Measurements from ENCODE around the gene PPME1.

PPME1 gene

DNA sequence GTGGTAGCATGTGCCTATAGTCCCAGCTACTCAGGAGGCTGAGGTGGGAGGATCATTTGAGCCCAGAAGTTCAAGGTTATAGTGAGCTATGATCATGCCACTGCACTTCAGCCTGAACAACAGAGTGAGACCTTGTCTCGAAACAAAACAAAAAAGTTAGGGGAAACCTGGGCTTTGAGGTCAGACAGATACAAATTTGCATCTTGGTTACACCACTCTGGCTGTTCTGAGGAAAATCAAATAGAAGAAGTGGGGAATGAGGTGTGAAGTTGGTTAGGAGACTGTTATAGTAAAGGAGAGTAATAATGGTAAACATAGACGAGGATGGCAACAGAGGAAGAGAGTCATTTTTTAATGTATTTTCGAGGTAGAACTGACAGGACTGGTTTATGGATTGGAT lies 62.6 kb downstream of the PPME1 start:
- no peak for DNase-seq

DNA sequence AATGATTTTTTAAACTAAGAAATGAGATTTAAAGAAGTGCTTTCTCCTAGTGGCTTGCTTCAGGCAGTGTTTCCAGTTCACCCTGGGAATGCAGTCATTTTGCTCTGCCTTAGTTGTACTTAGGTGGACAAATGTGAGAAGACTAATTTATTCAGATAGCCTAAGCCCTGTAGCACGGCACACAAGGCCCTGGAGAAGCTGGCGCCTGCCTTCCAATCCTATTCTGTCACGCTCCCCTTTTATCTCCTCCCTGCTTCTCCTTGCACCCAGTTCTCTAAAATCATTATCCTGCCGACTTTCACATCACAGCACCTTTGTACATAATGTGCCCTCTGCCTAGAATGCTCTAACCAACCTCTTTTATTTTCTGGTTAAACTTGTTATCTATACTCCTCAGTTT lies 64.0 kb downstream of the PPME1 start:
- no peak for DNase-seq

DNA sequence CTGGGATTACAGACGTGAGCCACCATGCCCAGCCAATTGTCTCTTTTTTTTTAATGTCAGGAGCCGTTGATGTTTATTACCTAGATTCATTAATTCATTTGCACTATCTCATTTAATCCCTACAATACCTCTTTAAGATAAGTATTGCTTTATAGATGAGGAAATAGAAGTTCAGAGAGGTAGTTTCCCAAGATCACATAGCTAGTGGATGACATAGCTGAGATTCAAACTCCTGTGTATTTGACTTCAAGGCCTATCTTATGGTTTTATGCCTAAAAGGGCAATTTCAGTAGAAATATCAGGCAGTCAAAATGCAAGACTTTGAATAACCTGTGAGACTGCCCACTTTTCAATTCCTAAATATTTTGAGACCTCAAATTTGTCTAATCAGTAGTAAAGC lies 66.5 kb downstream of the PPME1 start:
- no peak for DNase-seq

DNA sequence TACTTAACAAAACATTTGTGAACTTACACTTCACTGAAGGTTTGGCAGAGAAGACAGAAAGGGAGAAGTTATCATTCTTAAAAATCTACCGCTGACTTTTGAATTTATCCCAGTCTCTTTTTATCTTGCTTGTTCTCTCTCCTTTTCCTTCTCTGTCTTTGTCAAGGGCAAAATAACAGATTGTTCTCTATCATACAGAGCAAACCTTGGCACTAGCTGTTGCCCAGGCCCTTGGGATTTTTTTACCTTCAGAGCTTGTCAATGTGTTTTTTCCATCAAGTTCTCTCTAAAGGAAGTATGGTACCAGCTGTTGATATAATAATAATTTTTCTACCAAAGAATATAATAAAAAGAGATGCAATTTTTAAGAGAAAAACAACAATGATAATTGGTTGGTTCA lies 67.2 kb downstream of the PPME1 start:
- no peak for DNase-seq

DNA sequence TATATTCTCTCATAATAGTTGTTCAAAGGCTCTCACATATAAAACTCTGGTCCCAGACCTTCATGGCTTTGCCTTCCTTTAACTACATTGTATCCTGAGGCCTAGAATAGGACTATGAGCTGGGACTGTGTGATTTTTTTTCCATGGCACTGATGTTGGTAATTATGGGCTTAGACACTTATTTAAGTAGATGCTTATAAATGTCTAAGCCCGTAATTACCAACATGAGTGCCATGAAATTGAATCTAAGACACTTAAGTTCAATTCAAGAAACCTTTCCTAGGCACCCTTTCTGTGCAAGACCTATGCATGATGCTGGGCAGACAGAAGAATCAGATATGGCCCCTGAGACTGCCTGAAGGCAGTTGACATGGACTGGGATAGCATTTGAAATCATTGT lies 77.4 kb downstream of the PPME1 start:
- no peak for DNase-seq

DNA sequence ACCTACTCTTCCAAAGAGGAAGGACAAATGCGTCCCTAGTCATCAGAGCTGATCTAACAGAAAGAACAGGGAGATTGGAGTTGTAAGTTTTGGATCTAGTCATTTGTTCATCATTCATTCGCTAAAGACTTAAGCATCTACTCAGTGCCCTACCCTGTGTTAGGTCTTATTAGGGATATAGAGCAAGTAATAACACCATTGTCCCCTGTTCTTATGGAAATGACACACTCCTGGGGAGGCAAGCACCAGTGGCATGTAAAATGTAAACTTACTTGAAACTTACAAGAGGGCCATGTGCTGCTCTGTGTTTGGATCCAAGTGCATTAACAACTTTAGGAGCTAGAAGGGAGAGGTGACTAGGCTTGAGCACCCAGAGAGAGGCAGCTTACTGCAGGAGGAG lies 78.4 kb downstream of the PPME1 start:
- DNase-seq: no peak

DNA sequence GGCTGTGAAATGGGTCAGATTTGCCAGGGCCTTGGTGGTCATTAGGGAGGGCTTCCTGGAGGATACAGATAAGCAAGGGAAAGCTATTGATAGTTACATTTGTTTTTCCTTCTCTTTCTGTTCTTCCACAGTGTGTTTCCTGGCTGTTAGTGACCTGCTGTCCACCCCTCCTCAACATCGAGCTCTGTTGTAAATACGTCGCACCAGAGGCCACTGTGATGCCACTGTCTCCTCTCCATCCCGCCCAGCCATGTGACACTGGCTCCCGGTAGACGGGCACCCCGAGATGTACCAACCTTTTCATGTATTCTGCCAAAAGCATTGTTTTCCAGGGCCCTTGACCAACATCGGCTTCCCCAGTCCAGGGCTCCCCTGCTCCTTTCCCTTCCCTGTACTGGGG lies 82.3 kb downstream of the PPME1 start:
- DNase-seq: no peak

DNA sequence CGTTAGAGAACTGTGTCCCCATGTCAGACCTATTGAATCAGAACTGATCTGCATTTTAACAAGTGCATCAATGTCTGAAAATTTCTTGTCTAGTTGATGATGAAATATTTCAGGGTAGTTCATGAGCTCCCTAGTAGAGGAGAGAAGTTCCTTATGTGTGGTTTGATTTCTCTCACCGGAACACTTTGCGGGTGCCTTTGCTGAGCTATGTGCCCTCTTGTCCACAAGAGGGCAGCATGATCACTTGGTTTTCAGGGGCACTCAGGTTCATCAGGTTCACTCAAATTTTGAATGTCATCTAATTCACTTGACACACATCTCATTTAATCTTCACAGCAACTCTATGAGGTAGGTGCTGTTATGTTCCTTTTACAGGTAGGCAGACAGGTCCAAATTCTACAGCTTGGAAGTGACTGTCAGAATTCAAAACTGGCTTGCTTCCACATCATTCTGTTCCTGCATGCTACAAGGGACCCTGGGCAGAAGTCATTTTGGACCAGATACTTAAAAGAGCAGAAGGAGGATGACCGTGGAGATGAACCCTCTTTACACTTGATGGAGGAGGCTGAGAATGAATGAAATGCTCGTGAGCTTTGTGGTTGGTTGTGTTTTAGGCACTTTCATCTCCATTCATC lies 84.8 kb downstream of the PPME1 start:
- no peak for DNase-seq

DNA sequence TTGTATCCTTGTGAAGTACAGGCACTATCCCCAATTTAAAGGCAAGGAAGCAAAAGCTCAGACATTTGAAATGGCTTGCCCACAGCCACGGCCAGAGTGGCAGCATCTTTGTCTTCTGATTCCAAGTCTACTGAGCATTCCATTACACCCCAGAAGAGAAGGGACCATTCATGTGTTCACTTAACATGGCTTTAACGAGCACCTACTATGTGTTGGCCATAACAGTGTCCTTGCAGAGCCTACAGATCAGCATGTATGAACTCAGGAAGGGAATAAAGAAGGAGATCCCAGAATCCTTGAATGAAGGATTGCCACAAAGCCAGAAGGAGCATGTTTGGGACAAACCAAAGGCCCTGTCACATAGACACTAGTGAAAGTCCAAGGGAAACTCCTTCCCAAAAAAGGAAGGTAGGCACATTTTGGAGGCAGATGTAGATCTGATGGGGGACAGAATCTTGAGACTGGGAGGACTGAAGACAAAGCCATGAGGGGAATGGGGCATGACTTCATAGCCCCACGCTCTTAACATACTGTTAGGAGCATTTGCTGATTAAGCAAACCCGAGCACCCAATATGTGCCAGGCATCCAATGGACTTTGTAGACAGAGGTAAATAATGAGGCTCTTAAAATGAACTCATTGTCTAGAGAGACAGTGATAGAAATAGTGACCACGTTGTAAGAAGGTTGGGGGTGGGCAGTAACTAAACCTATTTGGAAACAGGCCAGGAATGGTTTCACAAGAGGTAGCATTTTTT lies 85.5 kb downstream of the PPME1 start:
- no peak for DNase-seq

DNA sequence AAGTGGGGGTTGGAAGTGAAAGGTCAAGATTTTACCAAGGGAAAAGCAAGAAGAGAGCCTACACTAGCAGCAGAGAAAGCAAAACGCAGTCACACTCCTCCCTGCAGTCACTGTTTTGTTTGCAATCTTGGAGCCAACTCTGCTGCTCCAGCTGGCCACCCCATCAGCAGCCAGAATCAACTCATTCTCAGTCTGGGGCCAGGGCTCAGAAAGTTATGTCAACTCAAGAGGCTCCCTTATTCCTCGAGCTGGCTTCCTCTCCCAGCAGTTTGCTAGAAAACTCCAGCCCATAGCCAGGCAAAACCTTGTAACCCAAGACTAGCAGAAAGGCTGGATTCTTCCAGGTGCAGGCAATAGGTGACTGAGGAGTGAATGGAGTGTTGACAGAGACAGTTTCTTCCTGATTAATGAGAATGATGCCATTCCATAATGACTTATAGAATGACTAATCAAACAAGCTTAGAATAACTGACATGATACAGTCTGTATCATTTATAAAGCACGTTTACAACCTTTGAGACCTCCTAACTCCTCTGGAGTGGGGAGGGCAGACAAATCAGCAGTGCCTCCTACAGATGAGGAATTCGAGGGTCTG lies 87.0 kb downstream of the PPME1 start:
- no peak for DNase-seq

DNA sequence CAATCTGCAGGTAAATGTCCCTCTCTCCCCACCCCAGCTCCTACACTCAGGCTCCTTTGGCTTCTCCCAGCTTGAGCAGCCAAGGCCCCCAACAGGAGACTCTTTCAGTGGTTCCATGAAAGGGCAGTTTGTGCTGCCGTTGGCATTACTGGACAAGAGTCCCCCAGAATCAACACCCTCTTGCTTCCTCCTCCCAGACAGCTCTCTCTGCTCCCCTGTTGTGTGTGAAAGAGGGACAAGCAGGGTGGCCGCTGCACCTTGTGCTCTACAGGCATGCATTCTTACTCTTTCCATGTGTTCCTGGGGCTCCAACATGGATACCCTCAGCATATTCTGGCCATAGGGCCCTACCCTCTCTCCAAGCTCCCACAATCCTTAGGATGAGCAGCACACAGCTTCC lies 91.6 kb downstream of the PPME1 start:
- no peak for DNase-seq

DNA sequence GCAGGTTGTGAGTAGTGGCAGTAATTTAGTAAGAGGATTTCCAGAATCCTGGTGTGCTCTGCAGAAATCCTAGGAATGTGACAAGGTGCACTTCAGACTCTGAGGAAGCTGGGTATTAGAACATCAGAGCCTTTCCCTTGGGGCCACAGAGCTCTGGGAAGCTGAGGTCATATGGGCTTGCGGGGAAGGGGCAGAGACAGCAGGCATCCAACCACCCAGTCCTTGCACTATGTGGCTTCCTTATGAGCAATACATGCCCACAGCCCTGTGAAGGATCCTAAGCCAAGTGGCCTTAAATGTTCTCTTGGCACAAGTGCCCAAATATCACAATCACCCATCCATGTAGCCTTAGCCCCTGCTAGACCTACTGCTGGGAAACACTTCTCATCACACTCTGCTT lies 94.2 kb downstream of the PPME1 start:
- DNase-seq: no peak

DNA sequence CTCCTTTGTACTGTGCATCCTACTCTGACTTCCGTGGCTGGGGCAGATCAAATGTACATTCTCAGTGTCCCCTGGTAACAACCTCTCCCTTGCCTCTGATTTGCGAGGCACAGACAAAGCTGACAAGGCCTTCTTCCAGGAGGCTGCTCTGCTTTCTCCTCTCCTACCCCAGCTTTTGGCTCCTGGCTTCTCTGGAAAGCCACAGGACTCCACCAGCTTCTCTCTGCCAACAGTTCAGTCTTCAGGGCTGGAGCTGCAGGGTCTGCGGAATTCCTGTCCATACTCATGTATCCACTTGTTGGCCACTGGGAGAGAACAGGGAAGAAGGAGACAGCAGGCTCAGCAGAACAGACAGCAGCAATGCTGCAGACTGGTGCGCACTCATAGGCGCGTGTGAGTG lies 95.9 kb downstream of the PPME1 start:
- no peak for DNase-seq

DNA sequence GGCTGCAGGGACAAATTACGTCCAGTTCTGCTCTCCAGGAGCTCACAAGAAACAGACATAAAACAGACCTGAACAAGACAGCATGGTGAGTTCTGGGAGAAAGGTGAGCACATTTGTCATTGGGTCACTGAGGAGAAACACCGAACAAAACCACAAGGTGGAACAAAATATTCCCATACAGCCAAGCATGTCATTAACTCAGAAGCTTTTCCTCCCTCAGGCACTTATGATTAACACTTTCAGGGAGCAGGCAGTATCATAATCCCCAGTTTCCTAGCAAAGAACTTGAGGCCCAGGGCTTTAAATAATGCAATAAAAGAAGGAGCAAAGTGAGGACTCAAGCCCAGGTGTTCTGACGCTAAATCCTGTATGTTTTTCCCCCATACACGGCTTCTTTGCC lies 97.4 kb downstream of the PPME1 start:
- no peak for DNase-seq

DNA sequence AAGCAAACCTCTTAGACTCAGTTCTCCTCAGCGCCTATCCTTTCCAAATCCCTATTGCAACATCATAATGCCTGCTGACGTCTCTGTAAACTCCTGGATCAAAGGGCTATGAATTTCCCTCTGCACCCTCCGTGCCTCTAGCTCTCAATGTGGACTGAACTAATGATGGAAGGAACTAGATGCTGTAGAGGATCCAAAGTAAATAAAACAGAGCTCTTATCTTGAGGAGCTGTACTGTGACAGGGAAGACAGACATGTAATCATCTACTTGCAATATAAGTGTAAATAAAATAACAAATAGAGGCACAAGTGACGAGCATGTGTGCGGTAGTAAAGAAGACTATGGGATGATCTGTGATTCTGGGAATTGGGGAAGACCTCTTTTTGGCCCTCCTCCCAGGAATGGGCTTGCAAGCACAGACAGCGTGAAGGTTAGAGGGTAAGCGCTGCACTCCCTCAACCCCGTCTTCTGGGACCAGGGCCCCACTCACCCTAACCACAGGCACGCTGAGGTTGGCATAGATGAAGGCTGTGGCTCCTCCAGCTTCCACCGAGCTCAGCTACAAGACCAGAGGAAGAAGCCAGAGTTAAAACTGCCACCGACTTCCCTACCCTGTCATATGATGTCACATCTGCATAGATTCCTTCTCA lies 98.2 kb downstream of the PPME1 start:
- DNase-seq: no peak

DNA sequence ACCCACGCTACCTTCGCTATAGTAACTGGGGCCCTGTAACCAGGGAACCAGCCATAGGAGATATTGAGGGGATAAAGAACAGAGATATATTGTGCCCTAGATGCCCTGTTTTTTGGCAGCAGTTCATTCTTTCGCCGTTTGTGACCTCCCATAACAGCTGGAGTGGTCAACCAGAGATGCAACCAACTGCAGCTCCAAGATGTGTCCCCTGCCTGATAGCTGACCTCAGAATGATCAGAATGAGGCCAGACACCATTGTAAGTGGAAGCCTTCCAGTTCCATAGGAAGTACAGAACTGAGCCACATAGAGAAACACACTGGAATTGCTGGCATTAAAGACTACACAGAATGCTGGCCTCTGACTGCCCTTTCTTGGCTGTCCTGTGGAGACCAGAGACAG lies 101.2 kb downstream of the PPME1 start:
- DNase-seq: no peak

DNA sequence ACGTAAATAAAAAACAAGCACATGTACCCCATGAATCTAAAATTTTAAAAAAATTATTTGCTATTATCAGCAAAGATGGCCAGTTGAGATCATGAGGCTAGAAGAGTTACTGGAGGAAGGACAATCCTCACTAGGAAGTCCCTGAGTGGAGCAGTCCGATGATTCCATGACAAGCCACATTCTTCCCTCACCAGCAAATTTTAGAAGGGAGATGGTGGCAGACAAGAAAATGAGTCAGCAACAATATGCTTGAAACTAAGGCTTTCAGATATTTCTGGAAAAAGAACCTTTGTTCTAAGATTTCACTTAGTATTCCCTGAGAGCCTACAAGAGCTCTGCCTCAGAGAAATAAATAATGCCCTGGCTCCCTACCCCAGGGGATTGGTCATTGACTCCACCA lies 105.5 kb downstream of the PPME1 start:
- no peak for DNase-seq

DNA sequence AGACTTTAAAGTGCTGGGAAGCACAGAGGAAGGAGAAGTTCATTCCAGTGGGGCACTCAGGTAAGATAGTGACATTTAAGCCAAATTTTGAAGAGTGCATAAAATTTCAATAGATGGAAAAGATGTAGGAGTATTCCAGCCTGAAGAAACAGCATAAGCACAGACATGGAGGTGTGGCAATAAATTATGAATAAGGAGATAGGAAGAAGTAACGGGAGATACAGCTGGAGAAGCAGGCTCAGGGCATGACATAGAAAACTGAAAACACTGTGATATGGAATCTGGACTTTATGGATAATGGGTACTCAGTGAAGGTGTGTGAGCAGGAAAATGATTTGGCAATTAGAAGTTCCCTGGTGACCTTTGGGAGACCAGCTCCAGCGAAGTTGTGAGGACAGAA lies 107.0 kb downstream of the PPME1 start:
- DNase-seq: no peak

DNA sequence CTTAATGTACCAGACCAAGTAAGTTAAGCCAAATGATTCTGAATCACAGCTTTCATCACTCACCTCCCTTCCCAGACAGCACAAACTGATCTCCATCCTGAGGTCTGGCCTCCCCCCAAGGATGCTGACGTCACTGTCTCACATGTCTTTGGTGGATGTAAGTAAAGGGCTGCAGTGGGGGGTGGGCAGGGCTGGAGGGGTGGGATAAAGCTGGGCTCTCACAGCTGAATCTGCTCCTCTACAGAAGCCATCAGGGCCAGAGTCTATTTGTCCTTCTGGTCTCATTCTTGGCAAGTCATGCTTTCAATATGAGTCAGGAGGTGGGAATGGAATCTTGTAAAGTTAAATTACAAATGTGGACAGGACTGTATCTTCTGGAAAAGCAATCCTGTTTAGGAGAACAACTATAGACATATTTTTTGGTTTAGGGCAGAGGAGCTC lies 107.7 kb downstream of the PPME1 start:
- no peak for DNase-seq

DNA sequence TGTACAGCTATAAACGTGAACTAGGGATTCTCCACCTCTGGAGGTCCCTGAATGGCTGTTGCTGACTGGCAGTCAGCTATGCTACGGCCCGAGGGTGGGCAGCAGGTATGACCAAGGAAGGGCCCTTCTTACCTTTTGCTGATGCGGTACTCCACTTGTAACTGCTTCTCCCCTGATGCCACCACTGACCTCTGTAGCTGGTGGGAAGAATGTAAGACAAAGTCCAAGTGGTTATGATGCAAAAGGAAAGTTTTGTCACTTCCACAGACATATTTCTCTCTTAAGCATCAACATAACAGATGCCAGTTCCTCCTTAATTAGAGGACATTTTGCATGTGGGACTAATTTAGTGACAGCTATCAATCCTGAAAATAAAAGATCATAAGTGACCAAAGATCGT lies 108.2 kb downstream of the PPME1 start:
- no peak for DNase-seq

DNA sequence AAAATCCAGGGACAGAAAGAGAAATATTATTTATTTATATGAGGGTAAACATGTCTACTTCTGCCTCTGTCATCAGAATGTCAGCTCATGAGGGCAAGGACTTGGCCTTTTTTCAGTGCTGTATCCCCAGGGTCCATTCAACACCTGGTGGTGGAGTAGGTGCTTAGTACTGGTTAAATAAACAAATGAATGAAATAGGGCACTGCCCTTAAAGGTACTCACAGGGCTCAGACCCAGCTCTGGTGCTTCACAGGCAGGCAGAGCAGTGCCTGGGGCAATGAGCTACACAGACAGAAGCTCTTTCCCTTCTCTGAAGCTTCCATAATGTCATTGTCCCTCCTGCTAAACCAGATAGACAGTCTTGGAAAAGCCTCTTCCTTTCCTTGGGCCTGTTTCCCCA lies 109.4 kb downstream of the PPME1 start:
- no peak for DNase-seq

DNA sequence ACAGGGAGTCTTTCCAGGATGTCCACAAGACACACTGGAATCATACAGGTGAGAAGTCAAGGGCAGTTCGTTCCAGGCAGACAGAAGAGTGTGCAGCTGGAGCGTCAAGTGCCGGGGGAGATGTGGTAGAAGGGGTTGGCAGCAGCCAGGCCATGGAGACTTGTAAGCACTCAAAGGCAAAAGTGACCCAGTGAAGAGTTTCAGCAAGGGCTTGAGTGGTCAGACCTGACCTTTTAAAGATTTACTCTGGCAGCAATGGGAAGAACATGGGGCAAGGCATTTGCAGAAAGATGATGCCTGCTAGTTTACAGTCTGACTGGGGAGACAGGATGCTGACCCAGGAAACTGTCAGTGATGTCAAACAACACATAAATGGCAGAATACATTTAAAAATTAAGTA lies 111.3 kb downstream of the PPME1 start:
- no peak for DNase-seq

DNA sequence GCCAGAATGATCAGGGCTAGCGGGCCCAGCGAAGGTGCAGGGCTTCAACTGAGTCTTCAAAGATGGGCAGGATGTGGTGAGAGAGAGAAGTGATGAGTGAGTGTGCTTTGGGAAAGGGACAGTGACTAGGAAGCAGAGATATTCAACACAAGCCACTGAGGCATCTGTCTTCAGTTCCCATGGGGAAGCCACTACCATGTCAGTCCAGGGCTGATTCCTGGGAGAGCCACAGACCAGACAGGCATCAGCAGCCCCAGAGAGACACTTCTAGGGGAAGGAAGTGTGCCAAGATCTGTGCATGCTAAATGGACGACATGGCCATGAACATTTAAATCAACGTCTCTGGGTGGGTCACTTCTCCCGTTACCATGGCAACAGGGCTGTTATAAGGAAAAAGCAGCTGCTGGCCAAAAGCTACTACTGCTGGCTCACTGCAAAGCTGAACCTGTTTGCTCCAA lies 111.9 kb downstream of the PPME1 start:
- DNase-seq: no peak

DNA sequence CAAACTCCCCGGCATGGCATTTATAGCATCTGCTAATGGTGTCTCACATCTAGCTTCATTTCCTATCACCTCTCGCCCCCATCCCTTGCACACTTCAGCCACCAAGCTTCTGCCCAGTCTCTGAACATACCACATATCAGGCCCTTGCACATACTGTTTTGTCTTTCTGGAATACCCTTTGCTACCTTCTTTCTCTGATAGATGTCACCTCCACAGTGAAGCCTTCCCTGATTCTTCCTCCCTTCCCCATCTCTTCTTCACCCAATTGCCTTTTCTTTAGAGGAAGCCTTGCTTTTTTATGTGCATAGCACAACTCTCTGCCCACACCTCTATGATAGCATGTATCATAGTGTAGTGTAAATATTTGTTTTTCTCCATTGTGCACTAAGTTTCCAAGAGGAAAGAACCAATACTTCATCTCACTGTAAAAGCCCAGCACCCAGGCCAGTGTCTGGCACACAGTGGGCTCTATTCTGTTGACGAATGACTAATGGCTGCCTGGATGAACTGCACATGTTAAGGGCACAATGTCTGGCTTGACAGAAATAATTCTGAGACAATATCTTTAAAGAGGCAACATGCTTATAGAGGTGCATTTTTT lies 112.6 kb downstream of the PPME1 start:
- no peak for DNase-seq

Data from SIG-M5 (cell line).